Loucy (cell line): ENCODE results near the gene INAFM2.

Source experiments
- H2AFZ ChIP-seq: fragments of 200-600 bp; sonication (generic); 2 replicates; pipeline ENCODE4 v1.6.0; 2016; ENCODE audit warnings: antibody characterized with exemption, mild to moderate bottlenecking, low read length, moderate library complexity
- H3F3A ChIP-seq: fragments of 200-600 bp; 2 replicates; pipeline ENCODE4 v1.6.0; 2016; ENCODE audit warnings: antibody characterized with exemption, low read depth, mild to moderate bottlenecking
- H3K27me3 ChIP-seq: fragments of 200-600 bp; sonication (generic); 2 replicates; pipeline ENCODE4 v1.6.1; 2014; ENCODE audit warnings: low read length, mild to moderate bottlenecking; ENCODE audit not compliant: insufficient read depth, poor library complexity, severe bottlenecking
- H3K36me3 ChIP-seq: fragments of 200-600 bp; sonication (generic); 2 replicates; pipeline ENCODE4 v1.6.1; 2016; ENCODE audit warnings: low read length; ENCODE audit not compliant: insufficient read depth
- H3K4me1 ChIP-seq: fragments of 200-600 bp; sonication (generic); 2 replicates; pipeline ENCODE4 v1.5.1; 2014; ENCODE audit warnings: low read length, mild to moderate bottlenecking; ENCODE audit not compliant: insufficient read depth, poor library complexity, severe bottlenecking
- H3K4me2 ChIP-seq: fragments of 200-600 bp; sonication (generic); 2 replicates; pipeline ENCODE4 v1.6.0; 2014; ENCODE audit warnings: antibody characterized with exemption, low read length, low read depth, mild to moderate bottlenecking; ENCODE audit not compliant: poor library complexity, severe bottlenecking
- H3K4me3 ChIP-seq: fragments of 200-600 bp; sonication (generic); 2 replicates; pipeline ENCODE4 v1.5.1; 2014; ENCODE audit warnings: low read length, mild to moderate bottlenecking, mixed read lengths; ENCODE audit not compliant: poor library complexity, severe bottlenecking
- H3K79me2 ChIP-seq: fragments of 200-600 bp; sonication (generic); 2 replicates; pipeline ENCODE4 v1.6.1; 2014; ENCODE audit warnings: low read length; ENCODE audit not compliant: insufficient read depth
- H3K9ac ChIP-seq: fragments of 200-600 bp; sonication (generic); 2 replicates; pipeline ENCODE4 v1.6.0; 2014; ENCODE audit warnings: mild to moderate bottlenecking, low read depth, low read length, moderate library complexity; ENCODE audit not compliant: poor library complexity, severe bottlenecking
- H3K9me2 ChIP-seq: fragments of 200-600 bp; sonication (generic); replicated peaks from 2 replicates; pipeline ENCODE4 v1.6.1; 2016; ENCODE audit warnings: low read depth, low read length, mixed read lengths
- H3K9me3 ChIP-seq: fragments of 200-600 bp; sonication (generic); 2 replicates; pipeline ENCODE4 v1.6.1; 2014; ENCODE audit warnings: mild to moderate bottlenecking, antibody characterized with exemption, low read length, low read depth; ENCODE audit not compliant: insufficient read depth
- H4K20me1 ChIP-seq: fragments of 200-600 bp; sonication (generic); 2 replicates; pipeline ENCODE4 v1.6.0; 2014; ENCODE audit warnings: antibody characterized with exemption, low read length, mild to moderate bottlenecking; ENCODE audit not compliant: insufficient read depth, poor library complexity, severe bottlenecking
- CTCF ChIP-seq: fragments of 200-600 bp; sonication (generic); conservative IDR thresholded peaks from 2 replicates; pipeline ENCODE4 v1.5.1; 2014; ENCODE audit warnings: mild to moderate bottlenecking, antibody characterized with exemption, low read length
- EZH2phosphoT487 ChIP-seq: fragments of 200-600 bp; IDR thresholded peaks from 2 replicates; pipeline ENCODE4 v1.6.1; 2018; ENCODE audit warnings: antibody characterized with exemption, mild to moderate bottlenecking, moderate library complexity, borderline replicate concordance

INAFM2 gene

DNA sequence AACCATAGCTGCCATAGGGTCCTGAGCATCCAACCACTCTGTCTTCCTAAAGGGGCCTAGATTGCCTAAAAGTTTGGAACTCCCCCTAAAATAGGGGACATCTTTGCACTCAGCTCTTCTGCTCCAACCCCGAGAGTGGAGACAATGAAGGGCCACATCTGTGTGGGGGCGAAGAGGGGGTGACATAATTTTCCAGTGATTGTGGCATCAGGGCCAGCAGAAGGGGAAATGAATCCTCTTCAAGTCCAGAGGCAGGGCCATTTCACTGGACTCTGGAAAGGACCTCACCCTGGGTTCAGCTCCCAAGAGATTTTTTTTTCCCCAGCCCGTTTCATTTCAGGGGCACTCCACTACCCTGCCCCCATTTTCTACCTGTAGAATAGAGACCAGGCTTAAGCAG is 36.0 kb upstream of the INAFM2 start:
- H3K4me3 ChIP-seq: no peak overlapping the region
- no peak for TF ChIP-seq EZH2phosphoT487
- TF ChIP-seq CTCF: no peak
- no peaks in the 10 kb centered on the region; the same call in 1 of the 2 replicates for H3K36me3 ChIP-seq
- no peak overlapping the region for H3K4me2 ChIP-seq
- no peaks in the 10 kb centered on the region for H3K9me3 ChIP-seq
- H3K9ac ChIP-seq: no peak overlapping the region
- no peaks in the 10 kb centered on the region for H4K20me1 ChIP-seq
- H2AFZ ChIP-seq: no peak overlapping the region
- no peaks in the 10 kb centered on the region for H3K79me2 ChIP-seq
- no peaks in the 10 kb centered on the region for H3K9me2 ChIP-seq
- H3K27me3 ChIP-seq: no peaks in the 10 kb centered on the region
- 0 out of 2 replicates have a peak, but pooled peaks cover 3% of the 10 kb centered on the region for H3F3A ChIP-seq
- no peaks in the 10 kb centered on the region for H3K4me1 ChIP-seq

DNA sequence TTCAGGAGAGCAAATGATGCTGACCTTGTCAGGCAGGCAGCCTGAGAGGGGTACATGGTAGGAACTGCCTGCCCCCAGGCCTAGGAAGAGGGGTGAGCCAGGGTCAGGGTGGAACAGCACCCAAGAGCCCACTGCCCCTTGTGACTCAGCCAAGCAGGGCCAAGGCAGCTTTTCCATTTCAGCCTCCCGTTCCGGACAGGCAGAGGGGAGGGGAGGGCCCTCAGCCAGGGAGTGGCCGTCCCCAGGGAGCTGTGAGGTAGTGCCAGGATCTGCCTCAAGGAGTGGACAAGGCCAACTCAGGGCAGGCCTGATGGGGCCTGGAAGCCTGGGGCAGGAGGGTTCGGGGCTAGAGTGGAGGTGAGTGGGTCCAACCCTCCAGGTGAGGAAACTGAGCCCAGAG is 35.5 kb upstream of the INAFM2 start:
- Histone ChIP-seq H3K79me2 (no peaks in the 10 kb centered on the region), H3K4me2 (no peak overlapping the region), H4K20me1 (no peaks in the 10 kb centered on the region), H3K9me3 (no peaks in the 10 kb centered on the region), H3K4me3 (no peak overlapping the region), H3K27me3 (no peaks in the 10 kb centered on the region), H3F3A (0 out of 2 replicates have a peak, but pooled peaks cover 3% of the 10 kb centered on the region), H2AFZ (no peak overlapping the region), H3K9ac (no peak overlapping the region), H3K4me1 (no peaks in the 10 kb centered on the region), H3K36me3 (no peaks in the 10 kb centered on the region; the same call in 1 of the 2 replicates), H3K9me2 (no peaks in the 10 kb centered on the region)
- no peak for TF ChIP-seq CTCF
- TF ChIP-seq EZH2phosphoT487: no peak

DNA sequence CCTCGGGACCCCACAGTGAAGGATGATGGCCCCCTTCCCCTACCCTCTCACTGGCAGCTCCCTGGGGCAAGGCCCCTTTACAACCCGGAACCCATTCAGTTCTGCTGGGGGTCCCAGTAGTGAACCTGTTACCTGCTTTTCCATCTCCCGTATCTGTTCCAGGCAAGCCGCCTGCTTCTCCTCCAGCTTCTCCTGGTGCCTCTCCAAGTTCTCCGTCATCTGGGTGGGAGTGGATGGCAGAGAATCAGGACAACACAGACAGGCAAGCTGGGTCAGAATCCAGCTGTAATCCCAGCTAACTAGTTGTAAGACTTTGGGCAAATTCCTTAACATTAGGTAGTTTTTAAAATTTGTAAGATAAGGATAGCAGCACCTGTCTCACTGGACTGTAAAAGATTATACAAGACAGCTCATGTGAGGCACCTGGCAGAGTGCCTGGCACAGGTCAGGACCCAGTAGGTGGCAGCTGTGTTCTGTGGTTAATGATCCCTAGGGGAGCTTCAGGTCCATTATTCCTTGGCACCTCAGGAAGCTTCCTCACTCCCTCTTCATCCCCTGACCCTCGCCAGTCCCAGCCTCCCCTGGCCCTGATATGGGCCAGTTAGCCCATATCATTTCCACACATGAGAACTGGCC is 34.2 kb upstream of the INAFM2 start:
- Histone ChIP-seq H3K4me2 (no peak overlapping the region), H3K9me3 (no peaks in the 10 kb centered on the region), H3K79me2 (no peaks in the 10 kb centered on the region), H3K27me3 (no peaks in the 10 kb centered on the region), H3K4me3 (no peak overlapping the region), H3K9ac (no peak overlapping the region), H2AFZ (no peak overlapping the region), H3F3A (0 out of 2 replicates have a peak, but pooled peaks cover 3% of the 10 kb centered on the region), H4K20me1 (no peaks in the 10 kb centered on the region), H3K36me3 (no peaks in the 10 kb centered on the region; the same call in 1 of the 2 replicates), H3K4me1 (peaks cover 4% of the 10 kb centered on the region), H3K9me2 (no peaks in the 10 kb centered on the region)
- no peak for TF ChIP-seq CTCF
- TF ChIP-seq EZH2phosphoT487: no peak
